ENCODE measurements around the gene TRIM46.
A peak's percentile ranks its signal among the peaks of the same experiment; 100 is the strongest.
"Not testable (repeated sequence)": the region's sequence is repeated elsewhere in the genome, so short reads cannot be mapped to it uniquely, and the experiment has no call there.

The TRIM46 gene

DNA sequence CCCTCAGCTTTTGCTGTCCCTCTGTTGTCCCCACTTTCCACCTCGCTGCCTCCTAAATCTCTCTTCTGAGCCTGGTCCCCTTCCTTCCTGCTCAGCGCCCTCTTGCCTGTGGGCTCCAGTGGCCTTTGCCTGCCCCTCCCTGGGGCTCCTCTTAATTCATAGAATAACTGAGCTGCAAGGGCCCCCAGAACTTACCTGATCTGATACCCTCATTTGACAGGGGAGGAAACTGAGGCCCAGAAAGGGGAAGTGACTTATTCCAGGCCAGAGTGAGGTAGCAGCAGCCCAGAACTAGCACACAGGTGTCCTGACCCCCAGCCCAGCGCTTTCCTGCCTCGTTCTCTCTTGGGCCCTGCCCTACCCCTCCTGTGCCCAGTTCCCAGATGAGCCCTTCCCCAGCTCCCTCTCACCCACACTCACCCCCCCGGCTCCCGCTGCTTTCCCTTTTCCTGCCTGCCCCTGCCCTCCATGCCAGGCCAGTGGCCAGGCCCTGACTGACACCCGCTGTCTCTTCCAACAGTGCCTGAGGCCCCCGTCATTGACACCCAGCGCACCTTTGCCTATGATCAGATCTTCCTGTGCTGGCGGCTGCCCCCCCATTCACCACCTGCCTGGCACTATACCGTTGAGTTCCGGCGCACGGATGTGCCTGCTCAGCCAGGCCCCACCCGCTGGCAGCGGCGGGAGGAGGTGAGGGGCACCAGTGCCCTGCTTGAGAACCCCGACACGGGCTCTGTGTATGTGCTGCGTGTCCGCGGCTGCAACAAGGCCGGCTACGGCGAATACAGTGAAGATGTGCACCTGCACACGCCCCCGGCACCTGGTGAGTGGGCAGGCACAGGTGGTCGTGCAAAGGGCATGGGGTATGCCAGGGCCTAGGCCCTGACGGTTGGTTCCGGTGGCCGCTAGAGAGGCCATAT is 5.7 kb downstream of the TRIM46 start:
- Mint-ChIP-seq H3K27me3 (no peaks in the 10 kb centered on the region), H3K4me1 (ENCODE audit: low read depth in 2 of 2) (peaks cover 15 to 17% of the 10 kb centered on the region in 2 donors), H3K4me3 (no peak overlapping the region), H3K9me3 (no peaks in the 10 kb centered on the region), H3K36me3 (ENCODE audit: insufficient read depth) (peaks cover 21% of the 10 kb centered on the region), H3K27ac (peak overlapping the region in 1 of 2 donors; percentile 53)
- DNase-seq (no peak), ATAC-seq (replicated peaks) (no peak)

DNA sequence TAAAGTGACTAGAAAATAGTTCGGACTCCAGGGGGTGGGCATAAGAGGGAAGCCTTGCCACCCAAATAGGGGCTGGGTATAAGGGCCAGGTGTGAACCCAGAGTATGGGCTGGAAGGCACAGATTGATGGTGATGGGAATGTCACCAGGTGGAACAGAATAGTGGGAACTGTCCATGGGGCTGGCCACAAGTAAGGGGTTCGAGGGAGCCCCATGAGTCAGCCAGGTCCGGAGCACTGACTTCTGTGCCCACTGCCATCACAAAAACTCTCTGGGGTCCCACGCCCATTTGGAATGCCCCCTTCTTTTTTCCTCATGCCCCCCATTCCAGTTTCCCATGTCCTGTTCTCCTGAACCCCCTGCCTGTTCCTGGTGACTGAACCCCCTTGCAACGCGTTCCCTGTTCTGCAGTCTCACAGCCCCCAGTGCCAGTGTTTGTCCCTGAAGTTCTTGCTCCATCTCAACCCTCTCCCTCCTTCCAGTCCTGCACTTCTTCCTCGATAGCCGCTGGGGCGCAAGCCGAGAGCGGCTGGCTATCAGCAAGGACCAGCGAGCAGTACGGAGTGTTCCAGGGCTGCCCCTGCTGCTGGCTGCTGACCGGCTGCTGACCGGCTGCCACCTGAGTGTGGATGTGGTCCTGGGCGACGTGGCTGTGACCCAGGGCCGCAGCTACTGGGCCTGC is 7.9 kb downstream of the TRIM46 start:
- Mint-ChIP-seq H3K4me3 (no peak overlapping the region), H3K4me1 (ENCODE audit: low read depth in 2 of 2) (peaks cover 5 to 8% of the 10 kb centered on the region in 2 donors), H3K36me3 (ENCODE audit: insufficient read depth) (peaks cover 21% of the 10 kb centered on the region), H3K27me3 (no peaks in the 10 kb centered on the region), H3K9me3 (no peaks in the 10 kb centered on the region), H3K27ac (no peak overlapping the region)
- ATAC-seq (replicated peaks) (no peak), DNase-seq (no peak)

GRCh38 chr1:155182052-155182550 is 8.5 kb downstream of the TRIM46 start:
- ATAC-seq (replicated peaks): no peak
- no peak overlapping the region for H3K4me3 Mint-ChIP-seq
- H3K4me1 Mint-ChIP-seq (ENCODE audit: low read depth in 2 of 2): peaks cover 0 to 3% of the 10 kb centered on the region in 2 donors
- H3K27me3 Mint-ChIP-seq: no peaks in the 10 kb centered on the region
- no peak for DNase-seq
- no peak overlapping the region for H3K27ac Mint-ChIP-seq
- H3K9me3 Mint-ChIP-seq: no peaks in the 10 kb centered on the region
- peaks cover 17% of the 10 kb centered on the region for H3K36me3 Mint-ChIP-seq (ENCODE audit: insufficient read depth)

- Mint-ChIP-seq H3K4me1 (ENCODE audit: low read depth in 2 of 2) (peaks cover 2 to 4% of the 10 kb centered on the region in 2 donors), H3K27ac (no peak overlapping the region), H3K36me3 (ENCODE audit: insufficient read depth) (peaks cover 22% of the 10 kb centered on the region), H3K9me3 (no peaks in the 10 kb centered on the region), H3K4me3 (no peak overlapping the region), H3K27me3 (no peaks in the 10 kb centered on the region)
- ATAC-seq (replicated peaks) (no peak), DNase-seq (no peak)
These were observed 10.1 kb downstream of the TRIM46 start for GRCh38 chr1:155183775-155184221.

GRCh38 chr1:155184351-155184811 is 10.7 kb downstream of the TRIM46 start:
- no peaks in the 10 kb centered on the region for H3K27me3 Mint-ChIP-seq
- no peak overlapping the region for H3K27ac Mint-ChIP-seq
- ATAC-seq (replicated peaks) (no peak), DNase-seq (no peak)
- H3K9me3 Mint-ChIP-seq: no peaks in the 10 kb centered on the region
- peaks cover 2 to 4% of the 10 kb centered on the region in 2 donors for H3K4me1 Mint-ChIP-seq (ENCODE audit: low read depth in 2 of 2)
- peaks cover 22% of the 10 kb centered on the region for H3K36me3 Mint-ChIP-seq (ENCODE audit: insufficient read depth)
- H3K4me3 Mint-ChIP-seq: no peak overlapping the region

DNA sequence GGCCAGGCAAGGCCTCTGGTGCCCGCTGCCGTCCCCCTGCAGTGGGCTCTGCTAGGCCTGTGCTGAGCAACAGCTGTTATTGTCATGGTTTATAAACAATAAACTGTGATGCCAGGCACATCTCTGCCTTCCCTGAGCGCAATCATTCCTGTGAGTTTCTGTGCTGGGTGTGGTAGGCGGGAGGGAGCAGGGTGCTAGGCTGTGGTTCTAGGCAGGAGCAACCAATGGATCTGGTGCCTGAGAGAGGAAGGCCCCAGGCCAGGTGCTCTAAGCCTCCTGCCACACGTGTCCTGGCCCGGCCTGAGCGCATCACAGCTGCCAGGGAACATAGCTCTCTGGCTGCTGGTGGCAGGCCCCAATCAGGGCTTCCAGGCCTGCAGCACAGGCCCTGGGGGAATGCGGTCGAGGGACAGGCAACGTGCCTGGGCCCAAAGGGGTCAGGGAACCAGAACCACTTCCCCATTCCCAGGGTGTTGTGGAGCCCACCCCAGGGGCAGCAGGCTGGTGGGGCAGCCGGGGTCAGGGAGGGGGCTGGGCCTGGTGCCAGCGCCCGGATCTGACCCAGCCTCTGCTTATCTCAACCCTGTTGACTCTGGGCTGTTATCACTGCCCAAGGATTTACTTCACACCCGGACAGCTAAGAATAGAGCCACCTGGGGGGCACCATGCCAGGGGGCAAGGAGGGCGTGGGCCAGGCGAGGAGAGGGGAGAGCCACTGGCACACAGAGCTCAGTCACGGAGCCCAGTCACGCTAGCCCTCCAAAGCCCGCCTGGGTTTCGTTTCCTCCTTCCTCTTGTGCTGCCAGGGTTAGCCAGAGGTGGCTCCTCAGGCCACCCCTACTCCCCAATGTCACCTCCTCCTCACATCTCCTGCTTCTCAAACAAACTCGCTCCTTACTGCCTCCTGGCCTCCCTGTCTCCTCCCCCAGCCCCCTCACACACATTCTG is 11.5 kb downstream of the TRIM46 start:
- Mint-ChIP-seq H3K27ac (no peak overlapping the region), H3K36me3 (ENCODE audit: insufficient read depth) (peaks cover 18% of the 10 kb centered on the region), H3K27me3 (no peaks in the 10 kb centered on the region), H3K4me1 (ENCODE audit: low read depth in 2 of 2) (peaks cover 2 to 4% of the 10 kb centered on the region in 2 donors), H3K4me3 (no peak overlapping the region), H3K9me3 (no peaks in the 10 kb centered on the region)
- peak; percentile 43 for ATAC-seq (replicated peaks)
- DNase-seq: no peak

GRCh38 chr1:155185783-155186066 is 12.1 kb downstream of the TRIM46 start:
- Mint-ChIP-seq H3K27me3 (no peaks in the 10 kb centered on the region), H3K4me3 (no peak overlapping the region), H3K9me3 (no peaks in the 10 kb centered on the region), H3K27ac (no peak overlapping the region), H3K4me1 (ENCODE audit: low read depth in 2 of 2) (peaks cover 2 to 4% of the 10 kb centered on the region in 2 donors), H3K36me3 (ENCODE audit: insufficient read depth) (peaks cover 18% of the 10 kb centered on the region)
- DNase-seq (no peak), ATAC-seq (replicated peaks) (no peak)

- DNase-seq: no peak
- no peak for ATAC-seq (replicated peaks)
- Mint-ChIP-seq H3K4me3 (no peak overlapping the region), H3K27me3 (no peaks in the 10 kb centered on the region), H3K9me3 (no peaks in the 10 kb centered on the region), H3K36me3 (ENCODE audit: insufficient read depth) (peaks cover 18% of the 10 kb centered on the region), H3K4me1 (ENCODE audit: low read depth in 2 of 2) (peaks cover 2 to 4% of the 10 kb centered on the region in 2 donors), H3K27ac (no peak overlapping the region)
These were observed 12.6 kb downstream of the TRIM46 start for GRCh38 chr1:155186067-155186793.

DNA sequence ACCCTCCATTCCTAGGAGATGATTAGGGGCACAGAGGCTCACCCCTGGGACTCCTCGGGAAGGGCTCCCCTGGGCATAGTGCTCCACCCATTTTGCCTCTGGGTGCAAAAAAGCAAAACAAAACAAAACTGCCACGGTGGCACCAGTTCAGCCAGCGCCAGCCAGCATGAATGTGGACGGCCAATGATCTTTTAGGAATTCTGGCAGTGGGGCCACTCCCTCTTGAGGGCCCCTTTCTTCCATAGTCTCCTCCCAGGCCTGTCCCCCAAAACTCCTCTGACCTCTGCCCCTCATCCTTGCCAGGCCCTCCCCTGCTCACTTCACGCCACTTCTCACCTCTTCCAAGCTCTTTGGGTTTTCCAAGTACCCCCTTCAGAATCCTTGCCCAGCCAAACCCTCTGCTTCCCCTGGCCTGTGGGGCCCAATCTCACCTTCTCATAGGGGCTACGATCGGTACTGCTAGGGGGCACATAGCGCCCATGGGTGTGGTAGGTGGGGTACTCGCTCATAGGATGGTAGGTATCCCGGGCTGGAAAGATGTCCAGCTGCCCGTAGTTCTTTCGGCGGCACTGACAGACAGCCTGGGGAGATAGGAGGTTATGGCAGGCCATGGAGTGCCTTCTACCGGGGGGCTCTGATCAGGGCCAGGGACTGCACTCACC is 13.3 kb downstream of the TRIM46 start:
- peaks cover 2 to 4% of the 10 kb centered on the region in 2 donors for H3K4me1 Mint-ChIP-seq (ENCODE audit: low read depth in 2 of 2)
- ATAC-seq (replicated peaks) (no peak), DNase-seq (no peak)
- H3K27ac Mint-ChIP-seq: no peak overlapping the region
- no peak overlapping the region for H3K4me3 Mint-ChIP-seq
- H3K36me3 Mint-ChIP-seq (ENCODE audit: insufficient read depth): peaks cover 18% of the 10 kb centered on the region
- H3K27me3 Mint-ChIP-seq: no peaks in the 10 kb centered on the region
- H3K9me3 Mint-ChIP-seq: no peaks in the 10 kb centered on the region

- H3K27me3 Mint-ChIP-seq: no peaks in the 10 kb centered on the region
- peaks cover 18% of the 10 kb centered on the region for H3K36me3 Mint-ChIP-seq (ENCODE audit: insufficient read depth)
- DNase-seq: no peak
- no peaks in the 10 kb centered on the region for H3K9me3 Mint-ChIP-seq
- H3K4me1 Mint-ChIP-seq (ENCODE audit: low read depth in 2 of 2): peaks cover 6 to 7% of the 10 kb centered on the region in 2 donors
- no peak for ATAC-seq (replicated peaks)
- no peak overlapping the region for H3K27ac Mint-ChIP-seq
- H3K4me3 Mint-ChIP-seq: no peak overlapping the region
These were observed 13.8 kb downstream of the TRIM46 start for GRCh38 chr1:155187456-155187891.

GRCh38 chr1:155188268-155188667 is 14.6 kb downstream of the TRIM46 start:
- H3K4me1 Mint-ChIP-seq (ENCODE audit: low read depth in 2 of 2): peaks cover 8 to 13% of the 10 kb centered on the region in 2 donors
- H3K27me3 Mint-ChIP-seq: no peaks in the 10 kb centered on the region
- no peaks in the 10 kb centered on the region for H3K9me3 Mint-ChIP-seq
- H3K27ac Mint-ChIP-seq: peak overlapping the region in 1 of 2 donors; percentile 16
- ATAC-seq (replicated peaks) (no peak), DNase-seq (no peak)
- peak overlapping the region; percentile 2 to 13 for H3K4me3 Mint-ChIP-seq
- H3K36me3 Mint-ChIP-seq (ENCODE audit: insufficient read depth): peaks cover 15% of the 10 kb centered on the region

DNA sequence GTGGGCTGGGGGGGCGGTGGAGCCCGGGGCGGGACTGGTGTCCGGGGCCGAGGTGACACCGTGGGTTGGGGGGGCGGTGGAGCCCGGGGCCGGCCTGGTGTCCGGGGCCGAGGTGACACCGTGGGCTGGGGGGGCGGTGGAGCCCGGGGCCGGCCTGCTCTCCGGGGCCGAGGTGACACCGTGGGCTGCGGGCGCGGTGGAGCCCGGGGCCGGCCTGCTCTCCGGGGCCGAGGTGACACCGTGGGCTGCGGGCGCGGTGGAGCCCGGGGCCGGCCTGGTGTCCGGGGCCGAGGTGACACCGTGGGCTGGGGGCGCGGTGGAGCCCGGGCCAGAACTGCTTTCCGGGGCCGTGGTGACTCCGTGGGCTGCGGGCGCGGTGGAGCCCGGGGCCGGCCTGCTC is 16.3 kb downstream of the TRIM46 start:
- Mint-ChIP-seq H3K36me3 (ENCODE audit: insufficient read depth) (peaks cover 23% of the 10 kb centered on the region), H3K4me1 (ENCODE audit: low read depth in 2 of 2) (peaks cover 21 to 26% of the 10 kb centered on the region in 2 donors)
- H3K9me3 Mint-ChIP-seq; H3K4me3 Mint-ChIP-seq; DNase-seq; H3K27me3 Mint-ChIP-seq; ATAC-seq (replicated peaks); H3K27ac Mint-ChIP-seq: not testable (repeated sequence)
